GM12872 (cell line): ENCODE measurements around the gene NSD1.
A peak's percentile ranks its signal among the peaks of the same experiment; 100 is the strongest.

Source experiments
- TF ChIP-seq, protein P1 (sequence below): IDR thresholded peaks from 3 replicates; pipeline ENCODE4 v1.5.1; 2011; ENCODE audit warnings: low read depth, mild to moderate bottlenecking, low read length, moderate library complexity; ENCODE audit not compliant: insufficient read depth

Gene NSD1

DNA sequence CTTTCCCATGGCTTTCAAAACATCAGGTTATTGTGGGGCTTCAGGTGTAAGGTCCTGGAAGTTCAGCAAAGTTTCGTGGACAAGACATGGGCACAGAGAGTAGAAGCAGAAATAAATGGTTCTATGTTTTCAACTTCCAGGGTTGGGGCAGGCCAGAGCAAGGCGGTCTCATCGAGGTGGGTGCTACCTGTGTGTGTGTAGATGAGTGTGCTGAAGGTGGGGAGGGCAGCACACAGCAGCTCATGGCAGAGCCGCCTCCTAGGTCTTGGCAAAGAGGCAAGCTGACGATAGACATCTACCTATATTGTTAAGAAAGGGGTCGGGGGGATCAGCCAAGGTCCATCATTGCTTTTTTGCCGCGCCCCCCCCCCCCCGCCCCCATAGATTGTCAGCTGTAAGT is 166.1 kb downstream of the NSD1 start:
- TF ChIP-seq, protein P1, sequence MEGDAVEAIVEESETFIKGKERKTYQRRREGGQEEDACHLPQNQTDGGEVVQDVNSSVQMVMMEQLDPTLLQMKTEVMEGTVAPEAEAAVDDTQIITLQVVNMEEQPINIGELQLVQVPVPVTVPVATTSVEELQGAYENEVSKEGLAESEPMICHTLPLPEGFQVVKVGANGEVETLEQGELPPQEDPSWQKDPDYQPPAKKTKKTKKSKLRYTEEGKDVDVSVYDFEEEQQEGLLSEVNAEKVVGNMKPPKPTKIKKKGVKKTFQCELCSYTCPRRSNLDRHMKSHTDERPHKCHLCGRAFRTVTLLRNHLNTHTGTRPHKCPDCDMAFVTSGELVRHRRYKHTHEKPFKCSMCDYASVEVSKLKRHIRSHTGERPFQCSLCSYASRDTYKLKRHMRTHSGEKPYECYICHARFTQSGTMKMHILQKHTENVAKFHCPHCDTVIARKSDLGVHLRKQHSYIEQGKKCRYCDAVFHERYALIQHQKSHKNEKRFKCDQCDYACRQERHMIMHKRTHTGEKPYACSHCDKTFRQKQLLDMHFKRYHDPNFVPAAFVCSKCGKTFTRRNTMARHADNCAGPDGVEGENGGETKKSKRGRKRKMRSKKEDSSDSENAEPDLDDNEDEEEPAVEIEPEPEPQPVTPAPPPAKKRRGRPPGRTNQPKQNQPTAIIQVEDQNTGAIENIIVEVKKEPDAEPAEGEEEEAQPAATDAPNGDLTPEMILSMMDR, result no peak

DNA sequence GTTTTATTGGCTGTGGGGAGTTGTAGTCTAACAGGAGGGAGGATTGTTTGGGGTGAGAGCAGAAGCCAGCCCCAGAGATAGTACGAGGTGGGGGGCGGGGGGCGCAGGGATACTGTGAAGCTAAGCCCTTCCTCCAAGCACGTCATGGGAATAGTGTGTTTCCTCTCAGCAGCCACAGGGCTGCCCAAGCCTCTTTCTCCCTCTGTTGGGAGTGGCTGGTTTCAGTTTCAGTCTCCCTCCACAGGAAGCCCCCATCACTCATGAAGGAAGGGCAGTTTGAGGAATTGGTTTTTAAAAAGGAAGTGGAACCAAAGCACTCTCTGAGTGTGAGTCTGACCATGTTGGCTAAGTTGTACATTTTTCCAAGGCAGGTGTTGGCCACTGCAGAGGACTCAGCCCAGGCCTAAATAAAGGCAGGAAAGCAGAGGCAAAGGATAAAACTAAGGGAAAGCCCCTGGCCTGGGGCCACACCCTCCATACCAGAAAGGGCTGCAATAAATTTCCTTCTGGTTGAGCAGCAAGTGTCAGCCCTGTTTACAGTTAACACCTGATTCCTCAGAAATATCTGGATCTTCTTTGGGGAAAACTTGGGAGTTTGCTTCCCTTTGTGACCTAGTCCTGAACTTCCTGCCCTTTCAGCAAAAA is 166.8 kb downstream of the NSD1 start:
- TF ChIP-seq, protein P1, result 0 out of 3 replicates have a peak, but pooled peaks have one; percentile 5

DNA sequence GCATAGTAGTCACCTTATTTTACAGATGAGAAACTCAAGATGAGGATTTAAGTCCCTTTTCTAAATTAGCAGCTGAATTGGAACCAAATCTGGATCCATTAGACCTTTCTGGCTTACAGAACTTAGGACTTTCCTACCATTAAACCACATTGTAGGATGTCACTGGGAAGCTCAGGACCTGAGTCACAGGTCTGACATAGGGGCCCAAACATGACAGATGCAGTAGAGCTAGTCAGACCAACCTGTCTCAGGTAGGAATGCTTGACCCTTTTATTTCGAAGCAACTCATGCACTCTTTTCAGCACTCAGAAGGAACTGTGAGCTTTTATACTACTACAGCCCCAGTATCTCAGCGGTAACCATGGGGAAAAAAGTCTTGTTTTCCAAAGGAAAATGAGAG is 167.4 kb downstream of the NSD1 start:
- TF ChIP-seq, protein P1, result no peak

DNA sequence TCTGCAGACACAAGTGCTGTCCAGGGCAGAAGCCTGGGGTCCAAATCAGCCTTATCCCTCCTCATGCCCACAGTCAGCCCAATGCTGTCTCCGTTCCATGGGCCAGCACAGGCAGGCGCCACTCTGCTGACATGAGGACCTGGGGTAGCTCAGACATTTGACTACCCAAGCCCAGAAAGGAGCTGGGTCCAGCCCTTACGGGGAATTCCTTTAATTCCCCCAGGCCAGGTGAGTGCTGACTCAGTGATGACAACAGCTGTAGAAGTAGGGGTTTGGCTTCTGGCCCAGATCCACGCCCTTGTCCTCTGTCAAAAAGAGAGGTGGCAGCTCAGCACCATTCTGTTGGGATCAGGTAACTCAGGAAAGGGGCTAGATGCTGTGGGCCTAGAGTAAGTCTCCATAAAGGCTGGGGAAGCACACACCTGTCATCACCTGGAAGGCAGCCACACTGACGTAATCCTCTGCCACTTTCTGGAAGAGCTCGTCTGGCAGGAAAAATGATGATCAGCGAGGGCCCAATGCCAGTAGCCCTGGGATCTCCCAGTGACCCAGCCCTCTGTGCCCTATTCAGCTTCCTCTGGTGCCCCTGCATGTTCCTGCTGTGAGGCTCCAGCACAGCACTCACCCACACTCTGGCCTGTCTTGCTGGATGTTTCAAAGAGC is 168.1 kb downstream of the NSD1 start:
- TF ChIP-seq, protein P1, result no peak

DNA sequence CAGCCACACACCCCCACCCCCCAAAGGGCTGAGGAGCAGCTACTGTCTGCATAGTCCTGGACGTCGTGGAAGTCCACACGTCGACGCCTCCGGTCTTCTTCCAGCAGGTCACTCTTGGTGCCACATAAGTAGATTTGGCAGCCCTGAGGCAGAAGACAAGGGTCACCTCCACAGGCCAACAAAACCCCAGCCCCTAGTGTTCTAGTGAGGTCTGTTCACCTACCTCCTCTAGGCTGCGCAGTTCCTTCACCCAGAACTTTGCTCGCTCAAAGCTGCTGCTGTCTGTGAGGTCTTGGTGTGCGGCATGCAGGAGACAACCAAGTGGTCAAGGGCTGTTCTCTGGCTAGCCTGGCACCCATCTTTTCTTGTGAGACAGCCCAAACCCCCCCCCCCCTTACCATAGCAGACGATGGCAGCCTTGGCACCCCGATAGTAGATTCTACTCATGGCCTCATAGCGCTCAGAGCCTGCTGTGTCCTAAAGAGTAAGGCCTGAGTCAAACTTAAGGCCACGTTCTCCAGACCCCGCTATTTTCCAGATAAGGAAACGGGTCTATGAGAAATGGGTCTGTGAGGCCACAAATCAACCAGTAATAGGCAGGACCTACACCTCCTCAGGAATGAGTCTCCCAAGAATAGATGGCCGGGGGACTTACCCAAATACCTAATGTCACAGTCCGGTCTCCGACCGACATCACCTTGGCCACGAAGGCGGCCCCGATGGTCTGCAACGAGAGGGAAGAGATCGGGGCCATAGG is 169.0 kb downstream of the NSD1 start:
- TF ChIP-seq, protein P1, result 0 out of 3 replicates have a peak, but pooled peaks have one; percentile 14

DNA sequence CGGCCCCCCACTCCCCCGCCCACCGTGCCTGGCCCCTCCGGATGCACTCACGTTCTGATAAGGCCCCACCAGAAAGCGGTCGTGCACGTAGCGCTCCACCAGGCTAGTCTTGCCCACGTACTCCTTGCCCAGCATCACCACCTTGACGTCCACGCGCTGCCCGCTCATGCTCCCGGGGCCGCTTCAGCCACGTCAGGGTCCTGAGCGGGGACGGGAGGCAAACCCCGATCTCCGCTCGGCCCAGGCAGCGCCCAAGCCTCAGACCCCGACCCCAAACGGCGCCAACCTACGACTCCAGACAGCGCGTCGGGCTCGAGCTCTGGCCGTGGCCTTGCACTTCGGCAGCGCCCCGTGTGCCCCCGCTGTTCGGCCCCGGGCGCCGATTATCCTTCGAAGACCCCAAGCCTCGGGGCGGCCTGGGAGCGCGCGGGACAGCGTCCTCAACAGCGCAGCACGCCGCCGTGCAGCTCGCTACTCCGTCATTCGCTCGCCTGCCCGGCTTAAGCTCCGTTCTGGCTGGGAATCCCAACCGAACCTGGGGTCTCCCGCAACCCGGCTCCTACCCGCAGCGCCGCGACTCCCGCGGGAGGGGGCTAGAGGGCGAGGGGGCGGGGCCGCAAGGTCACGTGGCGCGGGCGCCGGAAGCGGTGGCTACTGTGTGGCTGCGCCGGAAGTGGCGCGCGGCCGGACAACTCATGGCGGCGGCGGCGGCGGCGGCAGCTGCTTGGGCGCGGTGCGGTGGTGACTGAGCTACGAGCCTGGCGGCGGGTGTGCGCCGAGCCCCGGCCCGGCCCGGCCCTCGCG is 169.8 kb downstream of the NSD1 start, which contains the start of the genes PRELID1 and RAB24:
Gene PRELID1 (plus strand): TSS at position 679 of the 804 bp plus-strand sequence. CDS start 187 bp downstream, outside the sequence.
Gene RAB24 (minus strand): TSS at position 599 of the 804 bp plus-strand sequence. CDS start 431 bp downstream, at position 168.
- TF ChIP-seq, protein P1, result peak; percentile 41; the same call in 2 of the 3 replicates
